Breast epithelium (tissue), 4 donors: ENCODE results near the gene ZNF529. TPM values are rescaled to one million over a fixed set of nuclear protein-coding genes. Genes with fewer than 3 reads are reported as not detected.

ENCODE experiments used
- DNase-seq, 2 donors: peaks; one replicate each; pipeline ENCODE4 v3.0.0-alpha.2; 2019; ENCODE audit warnings: low spot score in 2 of 2
- H3K27ac ChIP-seq, 2 donors: fragments of 200-600 bp; sonication (generic) in 1 of 2; one replicate each; pipeline ENCODE4 v1.5.1; 2016 to 2019; ENCODE audit warnings: mild to moderate bottlenecking in 1 of 2
- H3K27me3 ChIP-seq, 2 donors: fragments of 200-600 bp; sonication (generic) in 1 of 2; one replicate each; pipeline versions ENCODE4 v1.5.1 to v1.6.0; 2017 to 2019; ENCODE audit warnings: control low read depth in 1 of 2, mild to moderate bottlenecking in 1 of 2
- H3K36me3 ChIP-seq: fragments of 200-600 bp; one replicate; pipeline ENCODE4 v1.5.1; 2019
- H3K4me1 ChIP-seq, 2 donors: fragments of 200-600 bp; sonication (generic); one replicate each; pipeline ENCODE4 v1.5.1; 2016 to 2019; ENCODE audit warnings: control low read depth in 1 of 2
- H3K4me3 ChIP-seq, 3 donors: fragments of 200-600 bp; sonication (generic); 1 replicate in 2 of 3; 2 replicates in 1 of 3; pipeline ENCODE4 v1.5.1; 2016 to 2019; ENCODE audit warnings: mild to moderate bottlenecking in 3 of 3, moderate library complexity in 2 of 3
- H3K9me3 ChIP-seq, 2 donors: fragments of 200-600 bp; sonication (generic) in 1 of 2; one replicate each; pipeline ENCODE4 v1.5.1; 2016 to 2019; ENCODE audit warnings: control low read depth in 1 of 2
- CTCF ChIP-seq, 3 donors: fragments of 450-650 bp; IDR thresholded peaks; one replicate each; pipeline ENCODE4 v1.5.1; 2016 to 2017; ENCODE audit warnings: antibody characterized with exemption in 3 of 3, mild to moderate bottlenecking in 3 of 3, moderate library complexity in 3 of 3
- POLR2A ChIP-seq: fragments of 450-650 bp; IDR thresholded peaks from one replicate; pipeline ENCODE4 v1.6.1; 2016; ENCODE audit warnings: antibody characterized with exemption, mild to moderate bottlenecking, moderate library complexity
- POLR2AphosphoS5 ChIP-seq, 3 donors: sonication (generic); formaldehyde crosslinking; IDR thresholded peaks; one replicate each; pipeline ENCODE4 v1.6.1; 2017; ENCODE audit warnings: antibody characterized with exemption in 3 of 3
- intact Hi-C: fragments of 100-400 bp; cut with DNase I; formaldehyde crosslinking; loops from one replicate; pipeline ENCODE4 v1.15.1; 2023; ENCODE audit warnings: low total_unique reads
- total RNA-seq, 3 donors: library from RNA; depleted of rRNA; stranded (reverse); fragments of >200 nt; gene quantifications; one replicate each; pipeline ENCODE4 v1.1.0, GENCODE V29; 2016

Gene ZNF529
- total RNA-seq, 3 donors from 2014 or later, result 8.2 to 20.3 (median 14.7) TPM

- no peaks in the 10 kb centered on the region for H3K4me1 ChIP-seq
- H3K9me3 ChIP-seq, result peaks cover 86 to 99% of the 10 kb centered on the region in 2 donors
- no peak for TF ChIP-seq POLR2AphosphoS5 (IDR thresholded peaks at IDR 0.05)
- no peak for TF ChIP-seq POLR2A
- TF ChIP-seq CTCF (IDR thresholded peaks at IDR 0.05), result no peak
- no peak overlapping the region for H3K27ac ChIP-seq
- H3K36me3 ChIP-seq, result peaks cover 27% of the 10 kb centered on the region
- no peaks in the 10 kb centered on the region for H3K27me3 ChIP-seq
- intact Hi-C loops, result no loop called here
- no peak overlapping the region for H3K4me3 ChIP-seq
- no peak for DNase-seq
These were observed 8.7 kb downstream of the ZNF529 start for GRCh38 chr19:36564391-36564790.

- H3K36me3 ChIP-seq, result peaks cover 72% of the 10 kb centered on the region
- no peaks in the 10 kb centered on the region for H3K4me1 ChIP-seq
- DNase-seq, result no peak
- H3K27ac ChIP-seq, result no peak overlapping the region
- no peak overlapping the region for H3K4me3 ChIP-seq
- H3K27me3 ChIP-seq, result no peaks in the 10 kb centered on the region
- H3K9me3 ChIP-seq, result peaks cover 80 to 100% of the 10 kb centered on the region in 2 donors
- TF ChIP-seq POLR2A (no peak), CTCF (IDR thresholded peaks at IDR 0.05) (no peak), POLR2AphosphoS5 (IDR thresholded peaks at IDR 0.05) (no peak)
- intact Hi-C loops, result no loop called here
These were observed 25.9 kb downstream of the ZNF529 start for GRCh38 chr19:36547001-36547732.

- Histone ChIP-seq H3K4me3 (peak overlapping the region; percentile 69 to 79 (median 78)), H3K27ac (peak overlapping the region; percentile 97), H3K27me3 (no peaks in the 10 kb centered on the region), H3K36me3 (peaks cover 7% of the 10 kb centered on the region), H3K4me1 (peaks cover 0 to 10% of the 10 kb centered on the region in 2 donors), H3K9me3 (peaks cover 42 to 67% of the 10 kb centered on the region in 2 donors)
- intact Hi-C loops, result no loop called here
- TF ChIP-seq POLR2A (no peak), POLR2AphosphoS5 (IDR thresholded peaks at IDR 0.05) (no peak), CTCF (IDR thresholded peaks at IDR 0.05) (no peak)
- DNase-seq, result no peak
These were observed 44.1 kb downstream of the ZNF529 start for GRCh38 chr19:36528921-36529518.

GRCh38 chr19:36528194-36528920 lies 44.7 kb downstream of the ZNF529 start, which contains the start of gene ZNF260:
Gene ZNF260 (minus strand): TSS chr19:36528271. CDS start chr19:36515238, 13,033 bp downstream.
- peak; percentile 95 for DNase-seq
- Histone ChIP-seq H3K36me3 (peaks cover 7% of the 10 kb centered on the region), H3K4me3 (peak within 1 kb of the TSS; percentile 69 to 79 (median 78)), H3K4me1 (peaks cover 0 to 10% of the 10 kb centered on the region in 2 donors), H3K27ac (peak within 1 kb of the TSS; percentile 97), H3K9me3 (peaks cover 43 to 67% of the 10 kb centered on the region in 2 donors), H3K27me3 (no peaks in the 10 kb centered on the region)
- no peak for TF ChIP-seq POLR2A
- peak; percentile 75 to 90 (median 87) for TF ChIP-seq POLR2AphosphoS5 (IDR thresholded peaks at IDR 0.05)
- intact Hi-C loops, result no loop called here

GRCh38 chr19:36527873-36528193 lies 45.3 kb downstream of the ZNF529 start:
- no peak for TF ChIP-seq POLR2AphosphoS5 (IDR thresholded peaks at IDR 0.05)
- TF ChIP-seq CTCF (IDR thresholded peaks at IDR 0.05), result no peak
- TF ChIP-seq POLR2A, result no peak
- Histone ChIP-seq H3K4me3 (peak overlapping the region; percentile 69 to 79 (median 78)), H3K4me1 (peaks cover 0 to 10% of the 10 kb centered on the region in 2 donors), H3K27me3 (no peaks in the 10 kb centered on the region), H3K27ac (peak overlapping the region; percentile 97), H3K36me3 (peaks cover 13% of the 10 kb centered on the region), H3K9me3 (peaks cover 45 to 67% of the 10 kb centered on the region in 2 donors)
- intact Hi-C loops, result no loop called here
- no peak for DNase-seq
